ENCODE data around the gene TBC1D17. TPM values are rescaled to one million over a fixed set of nuclear protein-coding genes. Genes with fewer than 3 reads are reported as not detected.

The TBC1D17 gene
- total and polyA plus RNA-seq, 9 donors = 5.1 to 41.7 (median 36.8) TPM

GRCh38 chr19:49884109-49884508 is 6.6 kb downstream of the TBC1D17 start:
- Histone ChIP-seq H3K36me3 (ENCODE audit: control insufficient read depth, insufficient read depth, low read length) (peaks cover 64% of the 10 kb centered on the region), H3K4me1 (ENCODE audit: control insufficient read depth, insufficient read depth, low read length) (peaks cover 6% of the 10 kb centered on the region), H3K4me3 (ENCODE audit: low read length) (no peak overlapping the region), H3K9me3 (replicated peaks; ENCODE audit: control insufficient read depth, low read depth, low read length) (no peaks in the 10 kb centered on the region), H3K27ac (ENCODE audit: low read length) (no peak overlapping the region), H3K27me3 (ENCODE audit: control insufficient read depth, insufficient read depth, low read length) (no peaks in the 10 kb centered on the region)
- 93% methylated on average over 7 of the region's 18 CpGs for WGBS (ENCODE audit: insufficient coverage)
- DNase-seq = no peak

- no peaks in the 10 kb centered on the region for H3K9me3 ChIP-seq (replicated peaks; ENCODE audit: control insufficient read depth, low read depth, low read length)
- H3K27me3 ChIP-seq (ENCODE audit: control insufficient read depth, insufficient read depth, low read length) = peaks cover 3% of the 10 kb centered on the region
- H3K4me1 ChIP-seq (ENCODE audit: control insufficient read depth, insufficient read depth, low read length) = peaks cover 8% of the 10 kb centered on the region
- H3K4me3 ChIP-seq (ENCODE audit: low read length) = no peak overlapping the region
- no peak overlapping the region for H3K27ac ChIP-seq (ENCODE audit: low read length)
- WGBS (ENCODE audit: insufficient coverage) = no CpG with 5 or more reads among the region's 3 CpGs
- H3K36me3 ChIP-seq (ENCODE audit: control insufficient read depth, insufficient read depth, low read length) = peaks cover 61% of the 10 kb centered on the region
- DNase-seq = no peak
Observed at GRCh38 chr19:49884760-49885159, 7.3 kb downstream of the TBC1D17 start.

- H3K9me3 ChIP-seq (replicated peaks; ENCODE audit: control insufficient read depth, low read depth, low read length) = no peaks in the 10 kb centered on the region
- H3K27ac ChIP-seq (ENCODE audit: low read length) = no peak overlapping the region
- DNase-seq = no peak
- H3K36me3 ChIP-seq (ENCODE audit: control insufficient read depth, insufficient read depth, low read length) = peaks cover 38% of the 10 kb centered on the region
- WGBS (ENCODE audit: insufficient coverage) = 61% methylated on average over 19 of the region's 23 CpGs
- no peak overlapping the region for H3K4me3 ChIP-seq (ENCODE audit: low read length)
- peaks cover 20% of the 10 kb centered on the region for H3K4me1 ChIP-seq (ENCODE audit: control insufficient read depth, insufficient read depth, low read length)
- peaks cover 7% of the 10 kb centered on the region for H3K27me3 ChIP-seq (ENCODE audit: control insufficient read depth, insufficient read depth, low read length)
Observed at GRCh38 chr19:49887037-49887664, 9.6 kb downstream of the TBC1D17 start.

GRCh38 chr19:49887665-49888509 is 10.4 kb downstream of the TBC1D17 start:
- Histone ChIP-seq H3K4me3 (ENCODE audit: low read length) (no peak overlapping the region), H3K4me1 (ENCODE audit: control insufficient read depth, insufficient read depth, low read length) (peaks cover 20% of the 10 kb centered on the region), H3K9me3 (replicated peaks; ENCODE audit: control insufficient read depth, low read depth, low read length) (no peaks in the 10 kb centered on the region), H3K36me3 (ENCODE audit: control insufficient read depth, insufficient read depth, low read length) (peaks cover 30% of the 10 kb centered on the region), H3K27me3 (ENCODE audit: control insufficient read depth, insufficient read depth, low read length) (peaks cover 13% of the 10 kb centered on the region), H3K27ac (ENCODE audit: low read length) (no peak overlapping the region)
- no peak for DNase-seq
- WGBS (ENCODE audit: insufficient coverage) = 62% methylated on average over 39 of the region's 54 CpGs

- Histone ChIP-seq H3K4me1 (ENCODE audit: control insufficient read depth, insufficient read depth, low read length) (peaks cover 20% of the 10 kb centered on the region), H3K4me3 (ENCODE audit: low read length) (no peak overlapping the region), H3K36me3 (ENCODE audit: control insufficient read depth, insufficient read depth, low read length) (peaks cover 24% of the 10 kb centered on the region), H3K27me3 (ENCODE audit: control insufficient read depth, insufficient read depth, low read length) (peaks cover 18% of the 10 kb centered on the region), H3K9me3 (replicated peaks; ENCODE audit: control insufficient read depth, low read depth, low read length) (no peaks in the 10 kb centered on the region), H3K27ac (ENCODE audit: low read length) (no peak overlapping the region)
- no peak for DNase-seq
- 82% methylated on average over 10 of the region's 18 CpGs for whole genome bisulfite sequencing (ENCODE audit: insufficient coverage)
Observed at GRCh38 chr19:49888510-49888824, 11.0 kb downstream of the TBC1D17 start.

GRCh38 chr19:49889038-49889686 is 11.7 kb downstream of the TBC1D17 start:
- no peak for DNase-seq
- H3K27ac ChIP-seq (ENCODE audit: low read length) = no peak overlapping the region
- peaks cover 18% of the 10 kb centered on the region for H3K36me3 ChIP-seq (ENCODE audit: control insufficient read depth, insufficient read depth, low read length)
- H3K4me3 ChIP-seq (ENCODE audit: low read length) = no peak overlapping the region
- H3K9me3 ChIP-seq (replicated peaks; ENCODE audit: control insufficient read depth, low read depth, low read length) = no peaks in the 10 kb centered on the region
- peaks cover 20% of the 10 kb centered on the region for H3K27me3 ChIP-seq (ENCODE audit: control insufficient read depth, insufficient read depth, low read length)
- peaks cover 20% of the 10 kb centered on the region for H3K4me1 ChIP-seq (ENCODE audit: control insufficient read depth, insufficient read depth, low read length)
- WGBS (ENCODE audit: insufficient coverage) = 75% methylated on average over 10 of the region's 23 CpGs

DNA sequence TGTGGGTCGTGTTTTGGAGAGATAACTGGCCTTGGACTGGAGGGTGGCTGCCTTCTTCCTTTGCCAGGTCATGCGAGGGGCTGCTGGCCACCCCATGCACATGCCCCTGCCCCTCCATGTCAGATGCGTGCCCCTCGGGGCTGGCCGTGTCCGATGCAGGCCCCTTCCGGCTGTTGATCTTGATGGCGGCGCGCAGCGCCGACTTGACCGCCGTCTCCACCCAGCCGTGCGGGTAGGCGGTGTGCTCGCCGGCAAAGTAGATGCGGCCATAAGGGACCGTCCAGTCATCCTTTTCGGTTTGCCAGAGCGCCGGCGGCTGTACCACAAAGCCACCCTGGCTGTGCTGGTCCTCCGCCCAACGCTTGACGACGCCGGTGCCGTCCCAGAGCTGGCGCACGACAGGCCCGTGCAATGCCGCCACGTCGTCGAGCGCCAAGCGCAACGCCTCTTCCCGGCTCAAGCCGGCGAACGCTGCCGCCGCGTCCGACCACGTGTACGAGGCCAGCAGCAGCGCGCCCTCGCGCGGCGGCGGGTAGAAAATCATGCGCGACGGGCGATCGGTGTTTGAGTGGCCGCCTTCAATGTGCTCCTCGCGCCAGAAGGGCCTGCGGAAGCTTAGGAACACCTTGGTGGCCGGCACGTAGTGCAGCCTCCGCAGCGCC is 12.3 kb downstream of the TBC1D17 start:
- Histone ChIP-seq H3K4me3 (ENCODE audit: low read length) (peak overlapping the region; percentile 21), H3K9me3 (replicated peaks; ENCODE audit: control insufficient read depth, low read depth, low read length) (no peaks in the 10 kb centered on the region), H3K27me3 (ENCODE audit: control insufficient read depth, insufficient read depth, low read length) (peaks cover 20% of the 10 kb centered on the region), H3K4me1 (ENCODE audit: control insufficient read depth, insufficient read depth, low read length) (peaks cover 20% of the 10 kb centered on the region), H3K36me3 (ENCODE audit: control insufficient read depth, insufficient read depth, low read length) (peaks cover 11% of the 10 kb centered on the region), H3K27ac (ENCODE audit: low read length) (no peak overlapping the region)
- peak; percentile 82 for DNase-seq
- 15% methylated on average over 70 of the region's 71 CpGs for WGBS (ENCODE audit: insufficient coverage)

DNA sequence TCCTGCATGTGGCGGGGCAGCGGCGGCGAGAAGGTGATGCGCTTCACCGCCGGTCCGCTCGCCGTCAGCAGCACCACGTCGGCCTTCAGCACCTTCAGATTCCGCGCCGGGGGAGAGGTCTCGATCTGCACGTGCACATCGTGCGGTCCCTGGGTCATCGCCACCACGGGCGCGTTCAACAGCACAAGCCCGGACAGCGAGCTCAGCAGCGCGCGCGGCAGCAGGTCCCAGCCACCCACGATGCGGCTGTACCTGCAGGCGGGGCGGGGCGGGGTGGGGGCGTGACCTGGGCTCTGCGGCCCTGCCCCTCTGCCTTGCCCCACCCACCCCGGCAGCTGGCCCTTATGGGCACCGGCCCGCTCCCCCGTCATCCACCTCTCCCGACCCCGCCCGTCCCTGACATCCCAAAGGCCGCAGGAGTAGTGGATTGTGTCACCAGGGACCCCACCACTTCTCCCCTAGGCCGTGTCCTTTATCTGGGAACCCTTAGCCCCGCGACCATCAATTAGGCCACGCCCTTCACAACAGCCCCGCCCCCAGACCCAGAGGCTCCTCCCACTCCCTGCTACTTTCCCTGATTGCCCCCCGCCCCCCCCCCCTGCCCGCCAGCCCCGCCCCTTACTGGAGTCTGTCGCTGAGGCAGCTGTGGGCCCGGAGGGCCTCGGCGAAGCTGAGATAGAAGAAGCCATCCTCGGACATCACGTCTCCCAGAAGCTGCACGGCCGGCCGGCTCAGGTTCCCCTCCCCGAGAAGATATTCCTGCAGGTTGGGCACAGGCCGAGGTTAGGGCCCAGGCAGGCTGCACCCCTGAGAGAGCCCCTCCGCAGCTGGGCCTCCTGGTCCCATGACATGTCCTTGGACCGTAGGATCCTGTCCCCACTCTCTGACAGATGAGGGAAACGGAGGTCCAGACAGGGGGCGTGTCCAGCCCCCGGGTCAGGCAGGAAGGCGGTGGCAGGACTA is 13.1 kb downstream of the TBC1D17 start:
- H3K27ac ChIP-seq (ENCODE audit: low read length) = no peak overlapping the region
- H3K36me3 ChIP-seq (ENCODE audit: control insufficient read depth, insufficient read depth, low read length) = peaks cover 8% of the 10 kb centered on the region
- peaks cover 20% of the 10 kb centered on the region for H3K4me1 ChIP-seq (ENCODE audit: control insufficient read depth, insufficient read depth, low read length)
- no peaks in the 10 kb centered on the region for H3K9me3 ChIP-seq (replicated peaks; ENCODE audit: control insufficient read depth, low read depth, low read length)
- H3K4me3 ChIP-seq (ENCODE audit: low read length) = peak overlapping the region; percentile 21
- no peak for DNase-seq
- WGBS (ENCODE audit: insufficient coverage) = 6% methylated on average over 54 of the region's 69 CpGs
- peaks cover 20% of the 10 kb centered on the region for H3K27me3 ChIP-seq (ENCODE audit: control insufficient read depth, insufficient read depth, low read length)

- H3K36me3 ChIP-seq (ENCODE audit: control insufficient read depth, insufficient read depth, low read length) = peaks cover 8% of the 10 kb centered on the region
- H3K9me3 ChIP-seq (replicated peaks; ENCODE audit: control insufficient read depth, low read depth, low read length) = no peaks in the 10 kb centered on the region
- peaks cover 20% of the 10 kb centered on the region for H3K4me1 ChIP-seq (ENCODE audit: control insufficient read depth, insufficient read depth, low read length)
- DNase-seq = no peak
- WGBS (ENCODE audit: insufficient coverage) = 73% methylated on average over 17 of the region's 17 CpGs
- H3K27me3 ChIP-seq (ENCODE audit: control insufficient read depth, insufficient read depth, low read length) = peaks cover 20% of the 10 kb centered on the region
- H3K4me3 ChIP-seq (ENCODE audit: low read length) = no peak overlapping the region
- H3K27ac ChIP-seq (ENCODE audit: low read length) = no peak overlapping the region
Observed at GRCh38 chr19:49891393-49891792, 13.9 kb downstream of the TBC1D17 start.
